Trophoblast cell (in vitro differentiated cells and primary cell): ENCODE results near the gene SPATA2L.

ENCODE experiments used
- DNase-seq, 2 donors: peaks; one replicate each; pipeline ENCODE4 v3.0.0-alpha.2; 2016
- H2AFZ ChIP-seq: 2 replicates; pipeline ENCODE4 v1.6.1; 2013; ENCODE audit warnings: low read length, moderate library complexity, mild to moderate bottlenecking; ENCODE audit not compliant: insufficient read depth, poor library complexity
- H2AK5ac ChIP-seq: 2 replicates; pipeline ENCODE4 v1.6.1; 2013; ENCODE audit warnings: mild to moderate bottlenecking, low read length
- H2BK120ac ChIP-seq: 2 replicates; pipeline ENCODE4 v1.6.1; 2013; ENCODE audit warnings: low read length, mild to moderate bottlenecking, moderate library complexity; ENCODE audit not compliant: insufficient read depth, poor library complexity
- H2BK12ac ChIP-seq: 2 replicates; pipeline ENCODE4 v1.6.1; 2013; ENCODE audit warnings: mild to moderate bottlenecking, low read length, moderate library complexity
- H2BK5ac ChIP-seq: 2 replicates; pipeline ENCODE4 v1.6.1; 2013; ENCODE audit warnings: low read length, low read depth, moderate library complexity, mild to moderate bottlenecking; ENCODE audit not compliant: poor library complexity
- H3K14ac ChIP-seq: 2 replicates; pipeline ENCODE4 v1.6.1; 2013; ENCODE audit warnings: mild to moderate bottlenecking, low read length
- H3K18ac ChIP-seq: 2 replicates; pipeline ENCODE4 v1.6.1; 2013; ENCODE audit warnings: mild to moderate bottlenecking, low read length
- H3K23ac ChIP-seq: 2 replicates; pipeline ENCODE4 v1.6.1; 2013; ENCODE audit warnings: low read length
- H3K27ac ChIP-seq: 2 replicates; pipeline ENCODE4 v1.5.1; 2013; ENCODE audit warnings: low read depth, mild to moderate bottlenecking, inconsistent platforms, low read length, moderate library complexity
- H3K27me3 ChIP-seq: 2 replicates; pipeline ENCODE4 v1.6.1; 2013; ENCODE audit warnings: inconsistent platforms, mild to moderate bottlenecking, low read length, moderate library complexity; ENCODE audit not compliant: insufficient read depth
- H3K36me3 ChIP-seq, 2 experiments: 1 replicate in 1 of 2; 2 replicates in 1 of 2; pipeline ENCODE4 v1.6.1; 2013; ENCODE audit warnings: low read length in 2 of 2, mild to moderate bottlenecking in 2 of 2, moderate library complexity in 1 of 2; ENCODE audit not compliant: insufficient read depth in 2 of 2, control insufficient read depth in 1 of 2
- H3K4ac ChIP-seq: 2 replicates; pipeline ENCODE4 v1.6.1; 2013; ENCODE audit warnings: low read depth, mild to moderate bottlenecking, low read length, moderate library complexity
- H3K4me1 ChIP-seq, 2 experiments: 1 replicate in 1 of 2; 2 replicates in 1 of 2; pipeline ENCODE4 v1.6.1; 2013; ENCODE audit warnings: low read length in 2 of 2, mild to moderate bottlenecking in 2 of 2, moderate library complexity in 1 of 2; ENCODE audit not compliant: insufficient read depth in 2 of 2, control insufficient read depth in 1 of 2
- H3K4me2 ChIP-seq: 2 replicates; pipeline ENCODE4 v1.6.1; 2013; ENCODE audit warnings: inconsistent platforms, mild to moderate bottlenecking, low read length, moderate library complexity
- H3K4me3 ChIP-seq: 2 replicates; pipeline ENCODE4 v1.5.1; 2013; ENCODE audit warnings: mild to moderate bottlenecking, low read depth, low read length, inconsistent platforms
- H3K79me1 ChIP-seq: one replicate; pipeline ENCODE4 v1.6.1; 2013; ENCODE audit warnings: low read length
- H3K79me2 ChIP-seq: 2 replicates; pipeline ENCODE4 v1.6.1; 2013; ENCODE audit warnings: low read length, mild to moderate bottlenecking; ENCODE audit not compliant: control insufficient read depth, insufficient read depth, poor library complexity
- H3K9ac ChIP-seq: 2 replicates; pipeline ENCODE4 v1.6.1; 2013; ENCODE audit warnings: mild to moderate bottlenecking, low read length
- H3K9me3 ChIP-seq: 2 replicates; pipeline ENCODE4 v1.6.1; 2013; ENCODE audit warnings: low read depth, mild to moderate bottlenecking, control low read depth, inconsistent platforms, low read length; ENCODE audit not compliant: insufficient read depth
- H4K12ac ChIP-seq: 2 replicates; pipeline ENCODE4 v1.6.1; 2013; ENCODE audit warnings: low read depth, mild to moderate bottlenecking, low read length, moderate library complexity
- H4K8ac ChIP-seq: 2 replicates; pipeline ENCODE4 v1.6.1; 2013; ENCODE audit warnings: low read depth, mild to moderate bottlenecking, low read length, moderate library complexity
- H4K91ac ChIP-seq: one replicate; pipeline ENCODE4 v1.6.1; 2013; ENCODE audit warnings: low read depth, mild to moderate bottlenecking, low read length, moderate library complexity
- WGBS: extraction: QIAGEN DNeasy Blood & Tissue Kit; methylation state at CpG from one replicate; pipeline ENCODE4 v1.1.7; 2013; ENCODE audit warnings: missing lambda C conversion rate; ENCODE audit not compliant: insufficient read length, insufficient coverage; ENCODE audit errors: extremely low coverage; 5-methylcytosine and 5-hydroxymethylcytosine counted together

SPATA2L gene

GRCh38 chr16:89716916-89717687 is 15.6 kb upstream of the SPATA2L start:
- Histone ChIP-seq H3K18ac (no peak overlapping the region), H3K79me1 (peaks cover 16% of the 10 kb centered on the region), H4K12ac (peak overlapping the region; percentile 37), H4K91ac (no peak overlapping the region), H2BK120ac (no peak overlapping the region), H3K27me3 (no peaks in the 10 kb centered on the region), H2BK5ac (no peak overlapping the region), H3K4me1 (peaks cover 8% of the 10 kb centered on the region in 2 experiments), H2AFZ (no peak overlapping the region), H3K4me3 (no peak overlapping the region), H2BK12ac (no peak overlapping the region), H3K9ac (no peak overlapping the region), H3K79me2 (peaks cover 10% of the 10 kb centered on the region), H3K14ac (no peak overlapping the region), H4K8ac (no peak overlapping the region), H3K27ac (no peak overlapping the region), H3K4me2 (no peak overlapping the region), H2AK5ac (no peak overlapping the region), H3K36me3 (peaks cover 0 to 3% of the 10 kb centered on the region in 2 experiments), H3K4ac (no peak overlapping the region), H3K9me3 (no peaks in the 10 kb centered on the region), H3K23ac (no peak overlapping the region)
- WGBS, result no CpG with 5 or more reads among the region's 29 CpGs
- DNase-seq, result no peak

DNA sequence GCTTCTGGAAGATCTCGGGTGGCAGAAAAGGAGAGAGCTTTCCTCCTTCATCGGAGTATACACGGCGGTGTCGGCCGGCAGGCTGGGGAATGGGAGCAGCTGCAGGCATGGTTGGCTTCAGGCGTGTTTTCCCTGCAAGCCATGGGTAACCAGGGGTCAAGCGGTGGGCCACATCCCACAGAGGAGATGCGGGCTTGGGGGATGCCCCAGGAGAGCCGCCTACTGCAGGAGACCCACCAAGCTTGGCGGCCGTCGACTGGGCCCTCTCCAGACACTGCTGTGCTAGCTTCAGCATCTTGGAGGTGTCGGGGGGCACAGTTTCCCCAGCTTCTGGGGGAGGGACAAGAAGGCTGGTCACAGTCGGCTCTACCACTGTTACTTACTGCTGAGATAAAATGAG is 15.0 kb upstream of the SPATA2L start:
- Histone ChIP-seq H3K9me3 (no peaks in the 10 kb centered on the region), H3K4ac (no peak overlapping the region), H3K27me3 (no peaks in the 10 kb centered on the region), H2AK5ac (no peak overlapping the region), H4K8ac (no peak overlapping the region), H2BK5ac (no peak overlapping the region), H3K18ac (no peak overlapping the region), H3K36me3 (peaks cover 0 to 3% of the 10 kb centered on the region in 2 experiments), H3K27ac (no peak overlapping the region), H3K14ac (no peak overlapping the region), H2AFZ (no peak overlapping the region), H3K4me1 (peaks cover 8 to 13% of the 10 kb centered on the region in 2 experiments), H3K79me2 (peaks cover 8% of the 10 kb centered on the region), H3K23ac (no peak overlapping the region), H3K79me1 (peaks cover 15% of the 10 kb centered on the region), H2BK120ac (no peak overlapping the region), H2BK12ac (no peak overlapping the region), H4K12ac (no peak overlapping the region), H4K91ac (no peak overlapping the region), H3K4me3 (no peak overlapping the region), H3K4me2 (no peak overlapping the region), H3K9ac (no peak overlapping the region)
- no peak for DNase-seq
- WGBS, result no CpG with 5 or more reads among the region's 15 CpGs

DNA sequence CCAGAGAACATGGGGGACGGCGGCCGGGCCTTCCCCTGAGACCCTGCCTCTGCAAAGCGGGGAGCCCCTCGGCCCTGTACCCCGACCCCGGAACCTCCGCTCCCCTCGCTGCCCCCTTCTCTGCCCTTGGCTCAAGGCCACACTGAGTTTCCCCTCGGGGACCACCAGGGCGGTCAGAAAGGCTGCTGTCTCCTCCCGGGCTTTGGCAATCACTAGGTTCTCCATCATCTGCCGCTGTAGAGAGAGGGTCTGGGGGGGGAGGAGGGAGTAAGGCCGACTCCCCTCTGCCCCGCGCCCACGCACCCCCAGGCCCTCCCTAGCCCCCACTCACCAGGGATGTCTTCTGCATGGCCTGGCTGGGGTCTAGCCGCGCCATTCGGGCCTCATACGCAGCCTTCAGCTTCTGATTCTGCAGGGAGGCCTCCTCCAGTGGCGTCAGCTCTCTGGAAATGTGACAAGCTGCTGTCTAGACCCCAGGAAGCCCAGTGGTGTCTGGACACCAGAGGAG is 10.8 kb upstream of the SPATA2L start:
- Histone ChIP-seq H3K23ac (no peak overlapping the region), H3K36me3 (peaks cover 0 to 3% of the 10 kb centered on the region in 2 experiments), H3K4ac (no peak overlapping the region), H3K27ac (no peak overlapping the region), H2AFZ (peak overlapping the region; percentile 61), H3K4me1 (peaks cover 4 to 9% of the 10 kb centered on the region in 2 experiments), H3K18ac (peak overlapping the region; percentile 61), H2BK5ac (no peak overlapping the region), H4K91ac (no peak overlapping the region), H3K4me2 (peak overlapping the region; percentile 91), H3K9ac (peak overlapping the region; percentile 39), H3K9me3 (no peaks in the 10 kb centered on the region), H3K79me1 (peaks cover 6% of the 10 kb centered on the region), H4K12ac (peak overlapping the region; percentile 80), H2BK120ac (no peak overlapping the region), H3K27me3 (no peaks in the 10 kb centered on the region), H4K8ac (peak overlapping the region; percentile 61), H3K14ac (peak overlapping the region; percentile 39), H3K79me2 (peaks cover 2% of the 10 kb centered on the region), H3K4me3 (peak overlapping the region; percentile 62), H2BK12ac (no peak overlapping the region), H2AK5ac (no peak overlapping the region)
- no CpG with 5 or more reads among the region's 22 CpGs for WGBS
- DNase-seq, result no peak

DNA sequence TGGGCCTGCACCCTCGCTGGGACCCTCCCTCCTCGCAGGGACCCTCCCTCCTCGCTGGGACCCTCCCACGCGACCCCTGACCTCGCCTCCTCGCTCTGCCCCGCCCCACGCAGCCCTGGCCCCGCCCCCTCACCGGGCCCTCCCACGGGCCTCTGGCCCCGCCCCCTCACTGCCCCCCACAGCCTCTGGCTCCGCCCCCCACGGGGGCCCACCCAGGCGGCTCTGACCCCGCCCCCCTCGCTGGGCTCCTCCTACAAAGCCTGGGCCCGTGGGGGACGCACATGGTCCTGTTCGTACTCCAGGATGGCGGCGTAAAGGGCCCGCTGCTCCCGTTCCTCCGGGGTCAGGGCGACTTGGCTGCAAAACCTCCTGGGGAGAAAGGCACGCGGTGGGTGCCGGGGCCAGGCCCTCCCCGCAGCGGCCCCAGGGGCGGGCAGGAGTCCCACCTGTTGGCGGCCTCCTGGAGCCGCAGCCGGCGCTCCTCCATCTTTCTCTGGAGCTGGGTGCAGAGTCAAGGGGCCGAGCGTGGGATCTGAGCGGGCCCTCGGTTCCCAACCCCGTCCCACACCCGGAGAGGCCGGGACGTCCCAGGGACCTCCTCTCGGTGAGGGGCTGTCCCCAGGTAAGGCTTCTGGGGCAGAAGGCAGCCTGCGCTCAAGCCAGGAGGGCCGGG is 10.2 kb upstream of the SPATA2L start:
- Histone ChIP-seq H3K23ac (no peak overlapping the region), H4K12ac (peak overlapping the region; percentile 80), H3K27ac (no peak overlapping the region), H2AFZ (peak overlapping the region; percentile 61), H4K8ac (peak overlapping the region; percentile 61), H3K18ac (peak overlapping the region; percentile 61), H3K9me3 (no peaks in the 10 kb centered on the region), H3K79me2 (peaks cover 2% of the 10 kb centered on the region), H3K9ac (peak overlapping the region; percentile 39), H2BK5ac (no peak overlapping the region), H3K36me3 (no peaks in the 10 kb centered on the region), H4K91ac (no peak overlapping the region), H3K4me1 (peaks cover 4 to 9% of the 10 kb centered on the region in 2 experiments), H3K4ac (no peak overlapping the region), H2BK120ac (no peak overlapping the region), H2BK12ac (no peak overlapping the region), H2AK5ac (no peak overlapping the region), H3K4me3 (peak overlapping the region; percentile 62), H3K79me1 (peaks cover 6% of the 10 kb centered on the region), H3K27me3 (no peaks in the 10 kb centered on the region), H3K14ac (peak overlapping the region; percentile 39), H3K4me2 (peak overlapping the region; percentile 91)
- no CpG with 5 or more reads among the region's 48 CpGs for WGBS
- DNase-seq, result no peak
